ENCODE data around the gene PCDHGA6.

PCDHGA6 gene
- long read RNA-seq: 0 reads

GRCh38 chr5:141373673-141374317, at the start of gene PCDHGA6:
PCDHGA6 (plus strand) TSS chr5:141373891; CDS start chr5:141374084, 193 bp downstream.
- TF ChIP-seq POLR2AphosphoS5 (IDR thresholded peaks at IDR 0.05; ENCODE audit: low read depth) (no peak), REST (IDR thresholded peaks at IDR 0.05; ENCODE audit: insufficient replicate concordance, low read depth) (no peak), SPI1 (IDR thresholded peaks at IDR 0.05; ENCODE audit: borderline replicate concordance, low read depth) (no peak), GABPA (IDR thresholded peaks at IDR 0.05; ENCODE audit: low read depth) (no peak), CTCF (IDR thresholded peaks at IDR 0.05; ENCODE audit: insufficient read depth, low read length) (no peak)
- DNase-seq (ENCODE audit: low read depth in 1 of 2, low spot score in 1 of 2): no peak
- no peaks in the 10 kb centered on the region for H3K27me3 ChIP-seq (ENCODE audit: insufficient read depth, poor library complexity, severe bottlenecking)
- no peak within 1 kb of the TSS for H3K4me3 ChIP-seq (replicated peaks; ENCODE audit: insufficient read depth, low read length)
- no peak within 1 kb of the TSS for H3K27ac ChIP-seq (replicated peaks)

- peak in 1 of 2 experiments; percentile 67 for DNase-seq (ENCODE audit: low read depth in 1 of 2, low spot score in 1 of 2)
- no peak overlapping the region for H3K27ac ChIP-seq (replicated peaks)
- no peak for TF ChIP-seq POLR2AphosphoS5 (IDR thresholded peaks at IDR 0.05; ENCODE audit: low read depth)
- no peak for TF ChIP-seq SPI1 (IDR thresholded peaks at IDR 0.05; ENCODE audit: borderline replicate concordance, low read depth)
- TF ChIP-seq CTCF (IDR thresholded peaks at IDR 0.05; ENCODE audit: insufficient read depth, low read length): peak; percentile 15
- peak overlapping the region; percentile 21; the same call in 1 of the 2 replicates for H3K4me3 ChIP-seq (replicated peaks; ENCODE audit: insufficient read depth, low read length)
- no peaks in the 10 kb centered on the region for H3K27me3 ChIP-seq (ENCODE audit: insufficient read depth, poor library complexity, severe bottlenecking)
Measured at GRCh38 chr5:141326088-141326854, 47.4 kb upstream of the PCDHGA6 start.

GRCh38 chr5:141328231-141328630, 45.5 kb upstream of the PCDHGA6 start:
- no peak overlapping the region for H3K27ac ChIP-seq (replicated peaks)
- no peak overlapping the region for H3K4me3 ChIP-seq (replicated peaks; ENCODE audit: insufficient read depth, low read length)
- H3K27me3 ChIP-seq (ENCODE audit: insufficient read depth, poor library complexity, severe bottlenecking): no peaks in the 10 kb centered on the region
- no peak for DNase-seq (ENCODE audit: low read depth in 1 of 2, low spot score in 1 of 2)
- TF ChIP-seq GABPA (IDR thresholded peaks at IDR 0.05; ENCODE audit: low read depth) (no peak), POLR2AphosphoS5 (IDR thresholded peaks at IDR 0.05; ENCODE audit: low read depth) (no peak), REST (IDR thresholded peaks at IDR 0.05; ENCODE audit: insufficient replicate concordance, low read depth) (no peak), SPI1 (IDR thresholded peaks at IDR 0.05; ENCODE audit: borderline replicate concordance, low read depth) (no peak), CTCF (IDR thresholded peaks at IDR 0.05; ENCODE audit: insufficient read depth, low read length) (no peak)

All from HL-60 (cell line).